OCI-LY3 (cell line): ENCODE measurements around the gene CHD6.

Experiments used
- H2AFZ ChIP-seq: fragments of 200-600, 300-600 bp; shearing (Covaris generic); 2 replicates; pipeline ENCODE4 v1.6.0; 2014; ENCODE audit warnings: antibody characterized with exemption, low read depth, low read length
- H3K27ac ChIP-seq: fragments of 200-600, 300-600 bp; sonication (generic); 2 replicates; pipeline ENCODE4 v1.5.1; 2014; ENCODE audit warnings: mild to moderate bottlenecking, low read length, moderate library complexity, mixed read lengths
- H3K27me3 ChIP-seq: fragments of 200-600, 300-600 bp; sonication (generic); 2 replicates; pipeline ENCODE4 v1.6.1; 2014; ENCODE audit warnings: low read depth, low read length, mixed read lengths
- H3K36me3 ChIP-seq: fragments of 200-600, 300-600 bp; sonication (generic); replicated peaks from 2 replicates; pipeline ENCODE3; 2014; ENCODE audit warnings: low read depth, low read length, mixed read lengths
- H3K4me1 ChIP-seq: fragments of 300-600, 200-600 bp; sonication (generic); 2 replicates; pipeline ENCODE4 v1.6.1; 2014; ENCODE audit warnings: low read length, mixed read lengths
- H3K4me2 ChIP-seq: fragments of 200-600, 300-600 bp; sonication (generic); 2 replicates; pipeline ENCODE4 v1.6.1; 2014; ENCODE audit warnings: low read length, mixed read lengths
- H3K4me3 ChIP-seq: fragments of 300-600, 200-600 bp; sonication (generic); 2 replicates; pipeline ENCODE4 v1.5.1; 2014; ENCODE audit warnings: antibody characterized with exemption, mild to moderate bottlenecking, low read length, moderate library complexity
- H3K79me2 ChIP-seq: fragments of 300-600, 200-600 bp; shearing (Covaris generic); 2 replicates; pipeline ENCODE4 v1.6.1; 2014; ENCODE audit warnings: mild to moderate bottlenecking, low read length, mixed read lengths
- H3K9ac ChIP-seq: fragments of 300-600, 200-600 bp; shearing (Covaris generic); 2 replicates; pipeline ENCODE4 v1.6.0; 2014; ENCODE audit warnings: mild to moderate bottlenecking, low read length, moderate library complexity
- H3K9me3 ChIP-seq: fragments of 200-600, 300-600 bp; shearing (Covaris generic); 2 replicates; pipeline ENCODE4 v1.6.1; 2014; ENCODE audit warnings: low read length, mixed read lengths; ENCODE audit not compliant: insufficient read depth
- H4K20me1 ChIP-seq: fragments of 200-600, 300-600 bp; sonication (generic); 2 replicates; pipeline ENCODE4 v1.6.1; 2016; ENCODE audit warnings: low read length, mixed read lengths; ENCODE audit not compliant: insufficient read depth
- CTCF ChIP-seq: fragments of 200-600, 300-600 bp; sonication (generic); IDR thresholded peaks from 2 replicates; pipeline ENCODE4 v1.5.1; 2014; ENCODE audit warnings: antibody characterized with exemption, low read length, low read depth
- EZH2phosphoT487 ChIP-seq: fragments of 200-600 bp; shearing (Covaris generic); IDR thresholded peaks from 2 replicates; pipeline ENCODE4 v1.6.1; 2018; ENCODE audit warnings: antibody characterized with exemption, mixed run types, low read depth

The CHD6 gene

DNA sequence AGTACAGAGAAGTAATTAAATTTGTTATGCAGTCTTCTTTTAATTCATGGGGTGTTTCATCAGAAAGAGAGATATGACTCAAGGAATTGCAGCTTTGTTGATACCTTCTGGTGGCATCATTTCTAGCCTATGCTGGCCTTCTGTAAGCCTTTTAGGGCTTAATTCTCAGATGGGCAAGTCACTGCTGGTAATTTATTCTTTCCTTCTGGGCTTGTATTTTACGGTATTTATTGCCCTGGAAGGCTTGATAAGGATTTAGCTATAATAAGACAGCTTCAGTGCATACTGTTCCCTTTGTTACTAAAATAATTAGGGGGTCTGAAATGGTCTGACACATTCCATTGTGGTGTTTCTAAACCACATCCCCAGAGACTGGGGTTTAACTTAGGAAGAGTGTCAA is 193.6 kb downstream of the CHD6 start:
- no peak overlapping the region for H2AFZ ChIP-seq
- H3K79me2 ChIP-seq = no peaks in the 10 kb centered on the region
- no peak for TF ChIP-seq CTCF
- no peaks in the 10 kb centered on the region for H3K27me3 ChIP-seq
- no peak overlapping the region for H3K4me3 ChIP-seq
- H3K4me1 ChIP-seq = peaks cover 23% of the 10 kb centered on the region
- no peaks in the 10 kb centered on the region for H3K9me3 ChIP-seq
- no peak overlapping the region for H3K4me2 ChIP-seq
- H3K27ac ChIP-seq = no peak overlapping the region
- peaks cover 85% of the 10 kb centered on the region for H3K36me3 ChIP-seq
- no peak overlapping the region for H3K9ac ChIP-seq
- no peaks in the 10 kb centered on the region for H4K20me1 ChIP-seq

DNA sequence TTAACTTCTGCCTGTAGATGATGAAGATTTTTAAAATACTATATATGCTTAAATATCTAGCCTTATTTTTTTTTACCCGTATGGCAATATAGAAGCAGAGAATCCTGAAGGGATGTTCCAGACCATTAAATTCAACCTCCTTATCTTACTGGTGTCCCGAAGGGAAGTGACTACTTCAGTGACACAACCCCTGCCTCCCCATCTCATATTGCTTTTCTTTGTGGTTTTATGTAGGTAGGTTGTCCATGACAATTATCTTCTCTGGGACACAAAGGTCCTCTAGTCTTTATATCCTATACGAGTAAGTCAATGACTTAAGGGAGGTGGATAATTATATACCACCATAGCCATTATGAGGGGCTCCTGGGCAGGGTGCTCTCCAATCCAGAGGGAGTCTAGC is 194.2 kb downstream of the CHD6 start:
- no peak overlapping the region for H3K4me3 ChIP-seq
- no peaks in the 10 kb centered on the region for H3K27me3 ChIP-seq
- no peak overlapping the region for H3K27ac ChIP-seq
- H3K4me1 ChIP-seq = peaks cover 18% of the 10 kb centered on the region
- H3K4me2 ChIP-seq = no peak overlapping the region
- no peak overlapping the region for H3K9ac ChIP-seq
- H3K79me2 ChIP-seq = no peaks in the 10 kb centered on the region
- no peak overlapping the region for H2AFZ ChIP-seq
- TF ChIP-seq CTCF (no peak), EZH2phosphoT487 (no peak)
- no peaks in the 10 kb centered on the region for H3K9me3 ChIP-seq
- H3K36me3 ChIP-seq = peaks cover 82% of the 10 kb centered on the region
- no peaks in the 10 kb centered on the region for H4K20me1 ChIP-seq

DNA sequence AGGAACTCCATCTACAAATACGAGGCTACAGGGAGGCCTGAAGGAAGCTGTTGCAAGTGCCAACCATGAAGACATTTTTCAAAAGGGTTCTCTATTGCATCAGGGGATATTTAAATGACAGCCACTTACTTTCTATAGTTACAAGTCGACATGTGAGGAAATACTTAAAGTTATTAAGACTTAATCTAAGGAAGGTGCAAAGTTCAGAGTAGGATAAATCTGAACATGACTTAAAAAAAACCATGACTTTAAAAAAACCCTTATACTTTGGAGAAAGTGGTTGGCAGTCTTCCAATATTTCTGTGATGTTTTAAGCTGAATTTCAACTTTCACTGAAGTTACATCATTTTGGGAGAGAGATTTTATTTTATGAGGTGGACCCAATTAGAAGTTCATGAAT is 195.2 kb downstream of the CHD6 start:
- Histone ChIP-seq H3K4me3 (no peak overlapping the region), H4K20me1 (no peaks in the 10 kb centered on the region), H3K79me2 (no peaks in the 10 kb centered on the region), H2AFZ (no peak overlapping the region), H3K9ac (no peak overlapping the region), H3K4me1 (peaks cover 7% of the 10 kb centered on the region), H3K27me3 (no peaks in the 10 kb centered on the region), H3K27ac (no peak overlapping the region), H3K4me2 (no peak overlapping the region), H3K9me3 (no peaks in the 10 kb centered on the region), H3K36me3 (peaks cover 83% of the 10 kb centered on the region)
- no peak for TF ChIP-seq CTCF

GRCh38 chr20:41418739-41419293 is 199.4 kb downstream of the CHD6 start:
- no peak overlapping the region for H2AFZ ChIP-seq
- TF ChIP-seq EZH2phosphoT487 = no peak
- TF ChIP-seq CTCF = no peak
- no peaks in the 10 kb centered on the region for H4K20me1 ChIP-seq
- H3K9ac ChIP-seq = no peak overlapping the region
- H3K4me3 ChIP-seq = no peak overlapping the region
- no peaks in the 10 kb centered on the region for H3K79me2 ChIP-seq
- H3K9me3 ChIP-seq = no peaks in the 10 kb centered on the region
- no peak overlapping the region for H3K27ac ChIP-seq
- no peaks in the 10 kb centered on the region for H3K27me3 ChIP-seq
- peaks cover 89% of the 10 kb centered on the region for H3K36me3 ChIP-seq
- H3K4me1 ChIP-seq = no peaks in the 10 kb centered on the region
- no peak overlapping the region for H3K4me2 ChIP-seq
